Right lobe of liver (tissue), 4 donors: ENCODE results near the gene LHX5.

Source experiments
- CTCF ChIP-seq, 4 donors: fragments of 200-600 bp in 3 of 4; fragments of 450-650 bp in 1 of 4; IDR thresholded peaks; one replicate each; pipeline versions ENCODE4 v1.5.1 to v1.8.0; 2016 to 2022; ENCODE audit warnings: antibody characterized with exemption in 4 of 4, mild to moderate bottlenecking in 2 of 4
- POLR2A ChIP-seq: fragments of 450-650 bp; IDR thresholded peaks from one replicate; pipeline ENCODE4 v1.6.1; 2017; ENCODE audit warnings: antibody characterized with exemption, mild to moderate bottlenecking
- donor health status: DM: no; HTN: no; CAD: no.
- donor health status: DM: no; HTN: no; CAD: no.
- donor health status: DM: no; HTN: yes; CAD: no.

DNA sequence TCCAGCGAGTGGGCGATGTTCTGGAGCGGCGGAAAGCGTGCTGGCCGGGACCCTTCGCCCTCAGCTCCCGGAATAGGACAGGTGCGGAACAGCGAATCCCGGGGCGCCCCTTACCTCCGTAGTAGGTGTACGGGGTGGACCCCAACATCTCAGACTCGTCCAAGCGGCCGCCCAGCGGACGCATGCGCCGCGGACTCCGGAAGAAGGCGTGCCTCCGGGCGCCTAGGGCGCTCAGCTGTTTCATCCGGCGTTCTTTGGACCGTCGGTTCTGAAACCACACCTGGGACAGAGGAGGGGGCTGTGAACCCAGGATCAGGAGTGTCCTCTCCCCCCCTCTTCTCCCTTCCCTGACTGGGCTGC lies 4.5 kb downstream of the LHX5 start:
- TF ChIP-seq CTCF (IDR thresholded peaks at IDR 0.05) (no peak), POLR2A (no peak)
